NCI-H524 treated with DMSO at 0.1 percent for 48 hours (cell line): Measurements from ENCODE around the gene ABCA7.
"Not testable (repeated sequence)": the region's sequence is repeated elsewhere in the genome, so short reads cannot be mapped to it uniquely, and the experiment has no call there.

Experiments used
- DNase-seq: peaks from one replicate; lab custom pipeline; 2025; lab: John Stamatoyannopoulos, UW

Gene ABCA7

DNA sequence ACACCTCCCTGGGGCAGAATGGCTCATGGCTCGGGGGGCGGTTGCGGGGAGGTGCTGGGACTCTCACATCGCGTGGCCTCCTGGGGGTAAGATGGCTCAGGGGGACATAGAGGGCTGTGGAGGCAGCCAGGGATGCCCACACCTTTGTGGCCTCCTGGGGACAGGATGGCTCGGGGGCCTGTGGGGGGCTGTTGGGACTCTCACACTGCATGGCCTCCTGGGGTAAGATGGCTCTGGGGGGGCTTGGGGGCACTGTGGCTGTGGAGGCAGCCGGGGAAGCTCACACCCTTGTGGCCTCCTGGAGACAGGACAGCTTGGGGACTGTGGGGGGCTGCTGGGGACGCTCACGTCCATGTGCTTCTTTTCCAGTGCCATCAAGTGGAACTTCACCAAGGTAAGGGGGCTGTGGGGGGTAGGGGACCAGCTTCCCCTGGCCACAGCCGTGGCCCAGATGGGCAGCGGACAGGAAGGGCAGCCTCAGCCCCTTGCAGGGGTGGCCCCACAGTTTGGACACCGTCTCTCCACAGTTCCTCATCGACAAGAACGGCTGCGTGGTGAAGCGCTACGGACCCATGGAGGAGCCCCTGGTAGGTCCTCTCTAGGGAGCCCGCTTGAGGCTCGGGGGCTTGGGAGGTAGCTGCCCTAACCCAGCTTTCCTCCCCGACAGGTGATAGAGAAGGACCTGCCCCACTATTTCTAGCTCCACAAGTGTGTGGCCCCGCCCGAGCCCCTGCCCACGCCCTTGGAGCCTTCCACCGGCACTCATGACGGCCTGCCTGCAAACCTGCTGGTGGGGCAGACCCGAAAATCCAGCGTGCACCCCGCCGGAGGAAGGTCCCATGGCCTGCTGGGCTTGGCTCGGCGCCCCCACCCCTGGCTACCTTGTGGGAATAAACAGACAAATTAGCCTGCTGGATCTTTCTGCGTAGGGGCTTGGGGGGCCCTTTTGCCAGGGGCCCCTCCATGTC is 66.2 kb downstream of the ABCA7 start:
- DNase-seq, result no peak

DNA sequence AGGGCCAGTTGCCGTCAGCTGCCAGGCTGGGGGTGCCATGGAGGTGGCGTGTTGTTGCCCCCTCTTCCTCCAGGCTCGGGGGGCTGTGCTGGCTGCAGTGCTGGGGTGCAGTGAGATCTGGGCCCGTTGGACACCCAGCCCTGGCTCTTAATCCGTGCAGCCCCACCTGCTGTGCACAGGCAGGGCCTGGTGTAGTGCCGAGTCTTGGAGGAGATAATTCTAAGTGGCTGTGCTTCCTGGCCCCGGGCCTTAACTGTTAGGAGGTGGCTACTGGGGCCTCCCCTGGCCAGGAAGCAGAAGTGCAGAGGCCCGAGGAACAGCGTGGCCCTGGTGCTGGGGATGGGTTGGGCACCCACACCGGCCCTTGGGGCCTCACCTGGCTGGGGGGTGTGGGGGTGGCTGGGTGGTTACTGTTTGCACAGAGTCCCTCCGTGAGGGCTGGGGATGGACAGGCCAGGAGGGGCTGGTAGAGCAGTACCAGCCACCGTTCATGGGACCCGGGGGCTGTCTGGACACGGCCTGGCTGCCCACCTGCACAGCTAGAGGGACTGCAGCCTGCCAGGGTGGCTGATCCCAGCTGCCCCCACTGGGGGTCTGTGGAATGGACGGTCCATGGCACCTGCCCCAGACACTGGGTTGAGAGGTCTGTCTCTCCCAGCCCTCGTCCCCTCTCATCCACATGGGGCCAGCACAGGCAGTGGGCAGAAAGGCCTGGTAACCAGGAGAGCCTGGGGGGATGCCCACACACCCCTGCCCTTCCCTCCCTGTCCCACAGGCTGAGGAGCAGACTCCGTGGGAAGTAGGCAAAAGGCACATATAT is 67.1 kb downstream of the ABCA7 start:
- DNase-seq, result no peak

DNA sequence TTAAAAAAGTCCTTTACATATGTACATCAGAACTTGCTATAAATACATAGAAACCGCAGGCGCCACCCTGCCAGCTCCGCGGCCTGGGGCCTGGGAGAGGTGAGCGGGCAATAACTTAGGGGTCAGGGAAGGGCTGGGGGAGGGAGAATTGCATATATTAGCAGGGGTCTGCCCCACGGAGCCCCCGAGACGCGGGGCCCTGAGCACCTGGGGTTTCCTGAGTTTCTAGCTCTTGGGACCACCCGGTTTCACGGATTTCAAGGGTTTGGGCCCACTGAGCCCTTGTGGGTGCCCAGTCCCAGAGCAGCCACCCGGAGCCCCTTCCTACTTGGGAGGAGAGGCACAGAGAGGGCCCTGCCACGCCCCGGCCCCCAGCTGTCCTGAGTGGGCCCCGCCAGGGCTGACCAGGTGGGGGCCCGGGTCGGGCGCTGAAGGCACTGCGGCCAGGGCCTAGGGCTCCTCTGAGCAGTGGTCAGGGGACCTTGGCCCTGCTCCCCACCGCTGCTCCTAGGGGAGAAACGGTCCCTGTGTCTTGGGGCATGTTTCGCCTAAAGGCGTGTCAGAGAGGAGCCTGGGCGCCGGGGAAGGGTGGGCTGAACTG is 67.9 kb downstream of the ABCA7 start:
- DNase-seq, result no peak

DNA sequence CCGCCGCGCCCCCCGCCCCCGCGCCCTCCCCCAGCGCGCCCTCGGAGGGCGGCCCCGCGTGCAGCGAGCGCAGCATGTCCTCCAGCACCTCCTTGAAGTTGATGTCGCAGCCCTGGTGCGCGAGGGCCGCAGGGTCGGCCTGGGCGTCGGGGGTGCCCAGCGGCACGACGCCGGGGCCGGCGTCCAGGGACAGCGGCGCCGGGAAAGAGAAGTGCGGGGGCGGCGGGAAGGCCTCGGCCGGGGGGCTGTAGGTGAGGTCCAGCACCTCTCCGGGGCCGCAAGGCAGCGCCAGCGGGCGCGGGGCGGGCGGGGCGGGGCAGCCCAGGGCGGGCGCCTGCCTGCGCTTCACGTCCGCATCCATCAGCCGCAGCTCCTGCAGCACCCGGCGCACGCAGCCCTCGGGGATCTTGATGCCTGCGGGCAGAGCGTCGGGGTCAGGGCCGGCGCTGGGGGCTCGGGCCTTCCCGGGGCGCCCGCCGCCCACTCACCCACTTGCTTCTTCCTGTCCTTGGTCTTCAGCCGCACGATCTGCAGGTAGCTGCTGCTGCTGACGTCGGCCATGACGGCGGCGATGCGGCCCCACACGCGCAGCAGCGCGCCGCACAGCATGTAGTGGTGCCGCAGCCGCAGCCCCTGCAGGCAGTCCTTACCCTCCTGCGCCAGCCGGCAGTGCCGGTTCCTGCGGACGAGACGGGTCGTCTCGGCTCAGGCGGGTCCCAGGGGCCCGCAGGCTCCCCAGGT is 68.6 kb downstream of the ABCA7 start:
- no peak for DNase-seq

DNA sequence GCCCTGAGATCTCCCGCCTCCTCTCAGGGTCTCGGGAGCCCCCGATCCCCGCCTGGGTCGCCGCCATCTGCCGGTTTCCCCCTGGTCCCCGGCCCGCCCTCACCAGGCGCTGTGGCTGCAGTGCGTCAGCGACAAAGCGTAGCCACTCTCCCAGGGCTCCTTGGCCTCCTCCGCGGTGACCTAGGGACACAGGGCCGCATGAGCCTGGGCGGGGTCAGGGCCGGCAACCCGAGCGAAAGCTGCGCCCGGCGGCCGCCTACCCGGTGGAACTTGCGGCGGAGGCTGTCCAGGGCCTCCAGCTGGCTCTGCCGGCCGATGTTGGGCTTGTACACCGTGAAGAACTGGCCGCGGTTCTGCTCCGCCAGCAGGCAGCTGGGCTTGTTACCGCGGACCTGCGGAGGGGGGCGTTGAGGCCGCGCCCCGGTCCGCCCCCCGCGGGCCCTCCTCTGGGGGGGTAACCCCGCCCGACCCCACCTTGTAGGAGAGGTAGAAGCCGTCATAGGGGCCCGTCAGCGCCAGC is 69.2 kb downstream of the ABCA7 start:
- DNase-seq, result no peak

DNA sequence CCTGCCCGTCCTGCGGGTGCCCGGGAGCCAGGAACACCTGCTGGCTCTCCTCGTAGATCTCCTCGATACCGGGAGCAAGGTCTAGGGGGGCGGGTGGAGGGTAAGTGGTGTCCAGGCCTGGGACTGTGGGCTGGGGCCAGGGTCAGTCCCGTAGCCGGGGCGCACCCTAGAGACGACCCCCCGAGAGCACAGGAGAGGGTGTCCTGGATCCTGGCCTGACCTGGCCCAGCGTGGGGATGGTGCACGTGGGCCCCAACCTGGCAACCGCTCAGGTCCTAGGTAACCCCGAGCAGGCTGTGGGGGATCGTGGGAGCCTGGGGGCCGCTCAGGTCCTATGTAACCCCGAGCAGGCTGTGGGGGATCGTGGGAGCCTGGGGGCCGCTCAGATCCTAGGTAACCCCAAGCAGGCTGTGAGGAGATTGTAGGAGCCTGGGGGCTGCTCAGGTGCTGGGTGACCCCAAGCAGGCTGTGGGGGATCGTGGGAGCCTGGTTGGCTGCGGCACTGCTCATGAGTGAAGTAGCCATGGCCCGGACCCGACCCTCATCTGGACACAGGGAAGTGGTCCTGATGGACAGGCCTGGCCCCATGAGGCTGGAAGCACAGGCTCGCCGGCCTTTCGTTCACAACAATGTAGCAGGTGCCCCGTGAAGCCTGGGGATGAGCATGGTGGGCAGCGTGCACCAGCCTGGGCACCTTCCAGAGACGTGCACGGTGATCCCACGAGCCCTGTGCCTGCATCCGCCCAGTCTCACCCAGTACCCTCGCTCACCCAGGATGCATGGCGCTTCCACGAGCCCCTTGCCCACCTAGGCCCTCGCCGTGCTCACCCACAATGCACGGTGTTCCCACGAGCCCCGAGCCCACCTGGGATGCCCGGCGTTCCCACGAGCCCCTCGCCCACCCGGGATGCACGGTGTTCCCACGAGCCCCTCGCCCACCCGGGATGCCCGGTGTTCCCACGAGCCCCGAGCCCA is 70.1 kb downstream of the ABCA7 start:
- no peak for DNase-seq

DNA sequence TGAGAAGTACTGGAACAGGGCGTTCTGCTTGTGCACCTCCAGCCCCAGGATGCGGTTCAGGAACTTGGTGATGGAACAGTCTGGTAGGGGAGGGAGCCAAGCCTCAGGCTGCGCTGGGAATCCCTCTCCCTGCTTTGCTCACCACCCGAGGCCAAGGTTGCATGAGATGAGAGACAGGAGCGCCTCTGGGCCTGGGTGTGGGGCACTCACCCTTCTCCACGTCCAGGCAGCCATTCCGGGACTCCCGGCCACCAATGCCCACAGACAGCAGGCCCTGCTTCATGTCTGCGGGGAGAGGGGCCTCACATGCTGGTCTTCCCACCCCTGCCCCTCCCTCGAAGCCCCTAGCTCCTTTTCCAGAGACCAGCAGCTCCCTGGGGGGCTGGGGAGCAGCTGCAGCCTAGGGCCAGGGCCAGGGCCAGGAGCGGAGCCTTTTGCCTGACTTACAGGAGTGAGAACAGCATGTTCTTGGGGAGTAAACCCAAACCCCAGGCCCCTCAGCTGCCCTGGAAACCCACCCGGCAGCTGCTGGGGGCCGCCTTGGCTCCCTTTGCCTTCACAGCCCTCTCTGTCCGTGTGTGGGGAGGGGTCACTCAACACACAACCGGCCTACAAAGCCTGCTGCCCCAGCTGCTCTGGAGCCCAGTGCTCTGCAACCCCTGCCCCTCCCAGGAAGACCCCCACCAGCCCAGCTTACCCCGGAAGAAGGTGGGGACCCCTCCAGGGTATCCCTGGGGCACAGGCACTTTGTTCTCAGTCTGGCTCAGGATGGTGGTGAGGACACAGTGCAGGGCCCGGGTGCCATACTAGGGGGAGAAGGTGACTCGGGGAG is 71.1 kb downstream of the ABCA7 start:
- DNase-seq, result no peak

DNA sequence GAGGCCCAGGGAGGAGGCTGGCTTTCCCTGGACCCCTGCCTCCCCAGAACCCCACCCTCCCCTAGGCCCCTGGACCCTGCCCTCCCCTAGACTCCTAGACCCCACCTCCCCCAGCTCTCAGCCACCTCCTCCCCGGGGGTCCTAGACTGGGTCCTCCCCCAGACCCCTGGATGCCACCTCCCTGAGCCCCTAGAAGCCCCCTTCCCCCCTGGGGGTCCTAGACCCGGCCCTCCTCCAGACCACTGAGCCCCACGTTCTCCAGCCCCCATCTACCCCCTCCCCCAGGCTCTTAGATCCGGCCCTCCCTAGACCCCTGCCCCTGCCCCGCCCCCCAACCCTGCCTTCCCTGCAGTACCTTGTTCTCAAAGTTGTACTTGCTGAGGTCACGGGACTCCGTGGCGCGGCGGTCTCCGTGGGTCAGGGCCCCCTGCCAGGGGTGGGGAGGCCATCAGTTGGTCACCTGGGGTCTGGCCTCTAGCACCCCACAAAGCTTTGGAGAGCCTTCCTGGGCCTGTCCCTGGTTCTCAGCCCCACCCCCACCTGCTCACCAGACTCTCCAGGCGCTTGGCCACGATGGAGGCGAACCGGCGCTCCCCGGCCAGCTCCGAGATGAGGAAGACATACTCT is 71.8 kb downstream of the ABCA7 start:
- no peak for DNase-seq

DNA sequence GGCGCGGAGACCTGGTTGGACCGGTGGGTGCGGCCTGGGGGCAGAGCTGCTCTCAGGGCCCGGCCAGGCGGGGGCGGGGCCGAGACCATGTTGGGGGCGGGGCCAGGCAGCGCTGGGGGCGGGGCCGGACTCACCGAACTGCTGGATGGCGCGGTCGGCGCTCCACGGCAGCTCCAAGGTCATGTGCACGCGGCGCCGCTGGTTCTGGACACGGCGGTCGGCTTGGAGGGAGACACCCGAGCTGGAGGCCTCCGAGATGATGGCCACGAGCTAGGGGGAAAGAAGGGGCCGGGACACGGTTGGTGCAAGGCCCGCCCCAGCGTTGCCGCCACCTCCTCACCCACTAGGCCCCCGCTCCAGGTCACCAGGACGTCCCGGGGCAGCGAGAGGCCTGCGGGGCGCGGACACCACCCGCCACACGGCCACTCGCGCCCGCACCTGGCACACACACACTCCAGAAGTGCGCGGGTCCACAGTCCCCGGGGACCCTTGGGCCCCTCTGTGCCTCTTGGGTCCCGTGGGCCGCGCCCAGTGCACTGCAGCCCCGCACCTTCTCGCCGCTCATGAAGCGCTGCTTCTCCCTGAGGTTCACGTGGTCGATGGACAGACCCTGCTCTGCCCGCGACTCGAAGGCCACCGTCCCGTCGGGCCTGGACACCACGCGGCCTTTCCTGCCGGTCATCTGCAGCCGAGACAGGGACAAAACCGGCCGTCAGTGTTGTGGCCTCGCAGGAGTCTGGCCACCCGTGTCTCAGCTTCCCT is 72.5 kb downstream of the ABCA7 start:
- no peak for DNase-seq

DNA sequence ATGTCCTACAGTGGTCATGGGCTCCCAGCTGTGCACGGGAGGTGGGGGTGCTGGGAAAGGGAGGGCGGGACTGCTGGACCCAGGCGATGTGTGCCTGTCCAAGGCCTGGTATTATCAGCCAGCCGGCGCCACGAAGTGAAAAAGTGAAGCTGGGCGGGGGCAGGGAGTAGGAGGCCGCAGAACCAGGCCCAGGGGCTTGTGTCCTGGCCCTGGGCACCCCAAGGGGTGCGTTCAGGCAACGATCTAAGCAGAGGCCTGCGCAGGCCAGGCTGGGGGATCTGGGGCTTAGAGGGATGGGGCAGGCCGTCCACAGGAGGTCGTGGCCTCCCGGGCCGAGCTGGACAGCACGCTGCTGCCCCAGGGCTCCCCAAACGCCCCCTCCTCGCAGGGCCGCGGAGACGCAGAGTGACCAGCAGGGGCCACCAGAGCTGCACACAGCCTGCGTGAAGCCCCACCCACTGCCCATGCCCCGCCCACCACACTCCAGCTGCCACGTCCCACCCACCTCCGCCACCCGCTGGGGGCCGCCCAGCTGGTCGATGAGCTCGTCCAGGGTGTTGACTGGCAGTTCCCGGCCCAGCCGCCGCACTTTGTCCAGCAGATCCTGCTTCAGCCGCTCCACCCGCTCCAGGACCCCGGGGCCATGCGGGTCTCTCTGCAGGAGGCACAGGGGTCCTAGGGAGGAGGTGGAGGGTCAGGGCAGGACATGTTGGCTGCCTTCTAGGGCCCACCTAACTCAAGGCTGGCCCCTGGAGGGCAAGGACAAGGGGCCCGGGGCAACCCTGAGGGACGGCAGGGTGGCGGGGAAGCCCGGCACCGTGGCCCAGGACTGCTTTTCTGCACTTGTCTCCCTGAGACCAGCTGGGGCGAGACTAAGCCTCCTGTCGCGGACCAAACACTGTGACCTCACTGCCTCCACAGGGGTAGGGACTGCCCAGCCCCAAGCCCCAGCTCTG is 73.4 kb downstream of the ABCA7 start:
- peak; percentile 61 for DNase-seq

DNA sequence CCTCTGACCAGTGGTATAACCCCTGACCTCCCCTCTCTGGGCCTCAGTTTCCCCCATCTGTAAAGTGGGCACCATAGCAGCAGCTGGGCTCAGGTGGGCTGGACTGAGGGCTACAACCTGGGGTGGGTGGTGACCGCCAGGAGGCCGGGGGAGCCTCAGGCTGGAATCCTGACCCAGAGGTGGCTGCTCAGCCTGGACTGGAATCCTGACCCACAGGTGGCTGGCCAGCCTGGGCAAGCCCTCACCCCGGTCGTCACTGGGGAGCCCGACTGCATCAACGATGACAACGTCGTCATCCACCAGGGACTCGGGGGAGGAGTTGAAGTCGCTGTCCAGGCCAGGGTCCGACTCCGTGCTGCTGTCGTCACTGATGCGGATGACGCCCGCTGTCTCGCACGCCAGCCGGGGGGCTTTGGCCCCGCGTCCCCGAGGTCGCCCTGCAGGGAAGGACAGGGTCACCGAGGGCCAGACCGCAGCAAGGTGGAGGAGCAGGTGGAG is 74.1 kb downstream of the ABCA7 start:
- DNase-seq, result no peak

DNA sequence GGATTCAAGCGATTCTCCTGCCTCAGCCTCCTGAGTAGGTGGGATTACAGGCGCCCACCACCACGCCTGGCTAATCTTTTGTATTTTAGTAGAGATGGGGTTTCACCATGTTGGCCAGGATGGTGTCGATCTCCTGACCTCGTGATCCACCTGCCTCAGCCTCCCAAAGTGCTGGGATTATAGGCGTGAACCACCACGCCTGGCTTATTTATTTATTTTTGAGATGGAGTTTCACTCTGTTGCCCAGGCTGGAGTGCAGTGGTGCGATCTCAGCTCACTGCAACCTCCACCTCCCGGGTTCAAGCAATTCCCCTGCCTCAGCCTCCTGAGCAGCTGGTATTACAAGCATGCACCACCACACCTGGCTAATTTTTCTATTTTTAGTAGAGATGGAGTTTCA is 74.8 kb downstream of the ABCA7 start:
- DNase-seq, result not testable (repeated sequence)
